GM19463 (cell line): ENCODE data around the gene TACO1.

Experiments
- ATAC-seq: cut with Tn5 transposase; IDR thresholded peaks from one replicate; pipeline ENCODE4 v1.9.1; 2021; ENCODE audit warnings: mild to moderate bottlenecking, moderate library complexity; ENCODE audit not compliant: unreplicated experiment

TACO1 gene

DNA sequence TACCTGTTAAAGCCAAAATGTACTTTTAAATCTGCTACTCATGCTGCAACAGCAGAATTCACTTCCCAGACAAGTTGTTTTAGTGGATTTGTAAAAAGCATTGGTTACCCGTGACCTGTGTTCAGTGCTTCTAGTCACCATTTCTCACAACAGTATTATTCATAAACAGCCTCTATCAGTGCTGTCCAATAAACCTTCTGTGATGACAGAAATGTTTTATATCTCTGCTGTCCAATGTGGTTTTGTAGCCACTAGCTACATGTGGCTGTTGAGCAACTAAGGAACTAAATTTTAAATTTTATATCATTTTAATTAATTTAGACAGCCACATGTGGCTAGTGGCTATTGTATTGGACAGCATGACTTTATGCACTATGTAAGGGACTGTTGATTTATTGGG, 34.1 kb downstream of the TACO1 start:
- no peak for ATAC-seq

DNA sequence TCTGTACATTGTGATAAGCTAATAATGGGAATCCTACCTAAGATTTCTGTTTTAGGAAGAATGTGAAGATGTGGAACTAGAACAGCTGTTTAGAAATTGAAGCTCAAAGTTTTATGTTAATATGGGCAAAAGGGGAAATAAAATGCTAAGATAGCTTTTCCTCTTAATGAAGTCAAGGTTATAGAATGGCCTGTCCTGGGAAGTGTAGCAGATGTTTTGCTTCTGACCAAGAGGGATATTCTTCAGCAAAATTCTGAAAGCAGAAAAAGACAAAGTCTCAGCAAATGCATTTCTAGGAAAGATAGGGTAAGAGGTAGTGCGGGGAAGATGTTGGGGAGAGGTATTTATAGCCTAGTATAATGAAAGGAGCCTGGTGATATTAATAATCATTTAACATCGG, 34.6 kb downstream of the TACO1 start:
- ATAC-seq: no peak

DNA sequence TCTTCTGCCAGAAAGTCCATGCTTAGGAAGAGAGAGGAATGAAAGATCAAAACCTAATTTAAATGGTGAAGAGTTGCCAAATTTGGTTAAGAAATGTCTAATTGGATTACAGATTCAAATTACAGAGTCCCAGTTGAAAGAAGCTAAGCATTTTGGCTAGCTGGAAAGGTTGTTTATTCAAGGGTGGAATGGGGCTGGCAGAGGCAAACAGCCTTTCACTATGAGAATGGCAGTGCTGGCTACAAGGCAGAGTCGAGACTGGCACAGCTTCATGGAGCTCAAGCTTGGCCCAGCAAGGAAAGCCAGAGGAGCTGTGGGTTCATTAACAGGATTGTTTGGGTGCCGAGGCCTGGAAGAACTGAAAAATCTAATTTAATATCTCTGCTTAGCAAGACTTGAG, 35.1 kb downstream of the TACO1 start:
- no peak for ATAC-seq

DNA sequence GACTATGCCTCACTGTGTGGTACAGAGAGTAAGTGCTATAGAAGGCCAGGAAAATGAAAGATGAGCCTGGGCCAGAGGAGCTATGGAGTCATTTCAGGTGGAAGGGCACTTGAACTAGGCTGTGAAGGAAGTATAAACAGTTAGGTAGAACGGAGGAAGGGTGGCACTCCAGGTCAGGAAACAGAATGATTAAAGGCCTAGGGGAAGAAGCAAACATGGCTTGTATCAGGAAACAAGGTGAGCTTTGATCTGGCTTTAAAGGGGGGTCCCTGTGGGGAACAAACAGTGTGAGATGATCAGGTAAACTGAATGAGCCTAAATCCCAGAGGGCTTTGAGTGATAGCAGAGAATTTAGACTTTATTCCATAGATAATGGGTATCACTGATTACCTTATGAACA, 38.4 kb downstream of the TACO1 start:
- ATAC-seq: no peak

DNA sequence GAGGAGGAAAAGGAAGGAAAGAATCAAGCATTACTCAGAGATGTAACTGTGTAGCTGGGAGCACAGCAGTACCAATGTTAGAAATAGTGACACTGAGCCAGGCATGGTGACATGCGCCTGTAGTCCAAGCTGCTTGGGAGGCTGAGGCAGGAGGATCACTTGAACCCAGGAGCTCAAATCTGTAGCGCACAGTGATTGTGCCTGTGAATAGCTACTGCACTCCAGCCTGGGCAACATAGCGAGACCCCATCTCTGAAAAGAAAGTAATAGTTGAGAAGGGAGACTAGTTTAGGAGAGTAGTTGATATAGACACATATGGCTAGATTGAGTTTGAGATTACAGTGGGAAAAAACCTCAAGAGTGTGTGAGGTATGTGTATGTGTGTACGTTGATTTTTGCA, 39.3 kb downstream of the TACO1 start:
- no peak for ATAC-seq

DNA sequence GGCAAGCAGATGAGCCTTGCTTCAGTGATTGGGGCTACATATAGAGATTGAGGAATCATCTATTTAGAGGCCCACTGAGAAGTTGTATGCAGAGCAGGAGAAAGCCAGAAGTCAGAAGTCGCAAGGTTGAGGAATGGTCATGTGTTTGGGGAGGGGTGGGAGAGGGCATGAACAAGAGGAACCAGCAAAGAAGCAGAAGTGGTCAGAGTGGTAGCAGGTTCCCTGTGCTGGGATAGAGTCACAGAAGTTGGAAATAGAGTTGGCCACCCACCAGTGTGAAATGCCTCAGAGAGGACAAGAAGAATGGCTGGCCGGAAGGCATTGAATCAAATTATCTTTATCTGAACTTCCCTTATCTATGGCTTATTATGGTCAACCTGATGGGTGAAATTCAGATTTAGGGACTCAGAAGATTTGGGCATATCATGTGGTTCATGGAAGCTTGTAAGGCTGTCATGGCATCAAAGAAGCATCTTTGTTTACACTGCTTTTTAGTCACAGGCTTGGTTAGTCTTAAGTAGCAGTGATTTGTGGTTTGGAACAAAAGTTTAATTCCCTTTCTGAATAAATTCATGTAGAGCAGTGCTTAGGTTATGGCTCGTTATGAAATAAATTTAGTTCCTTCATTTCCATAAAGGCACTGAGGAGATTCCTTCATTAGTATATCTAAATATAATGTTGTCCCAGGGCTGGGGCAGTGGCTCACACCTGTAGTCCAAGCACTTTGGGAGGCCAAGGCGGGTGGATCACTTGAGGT, 41.2 kb downstream of the TACO1 start:
- ATAC-seq: no peak

DNA sequence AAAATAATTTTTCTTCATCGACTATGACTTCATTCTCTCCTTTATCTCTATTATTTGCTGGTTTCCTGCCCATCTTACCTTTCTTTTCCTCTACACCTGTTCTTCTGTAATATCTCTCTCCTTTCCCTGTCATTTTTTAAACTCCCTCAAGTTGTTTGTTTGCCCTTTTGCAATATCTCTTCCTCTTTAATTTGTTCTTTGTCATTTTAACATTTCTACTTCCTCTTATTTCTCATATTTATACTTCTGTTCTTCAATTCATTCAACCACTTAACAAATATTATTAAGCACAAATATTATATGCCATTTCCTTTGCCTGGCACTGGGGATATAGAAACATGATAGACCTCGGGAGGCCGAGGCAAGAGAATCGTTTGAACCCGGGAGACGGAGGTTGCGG, 44.2 kb downstream of the TACO1 start:
- no peak for ATAC-seq

DNA sequence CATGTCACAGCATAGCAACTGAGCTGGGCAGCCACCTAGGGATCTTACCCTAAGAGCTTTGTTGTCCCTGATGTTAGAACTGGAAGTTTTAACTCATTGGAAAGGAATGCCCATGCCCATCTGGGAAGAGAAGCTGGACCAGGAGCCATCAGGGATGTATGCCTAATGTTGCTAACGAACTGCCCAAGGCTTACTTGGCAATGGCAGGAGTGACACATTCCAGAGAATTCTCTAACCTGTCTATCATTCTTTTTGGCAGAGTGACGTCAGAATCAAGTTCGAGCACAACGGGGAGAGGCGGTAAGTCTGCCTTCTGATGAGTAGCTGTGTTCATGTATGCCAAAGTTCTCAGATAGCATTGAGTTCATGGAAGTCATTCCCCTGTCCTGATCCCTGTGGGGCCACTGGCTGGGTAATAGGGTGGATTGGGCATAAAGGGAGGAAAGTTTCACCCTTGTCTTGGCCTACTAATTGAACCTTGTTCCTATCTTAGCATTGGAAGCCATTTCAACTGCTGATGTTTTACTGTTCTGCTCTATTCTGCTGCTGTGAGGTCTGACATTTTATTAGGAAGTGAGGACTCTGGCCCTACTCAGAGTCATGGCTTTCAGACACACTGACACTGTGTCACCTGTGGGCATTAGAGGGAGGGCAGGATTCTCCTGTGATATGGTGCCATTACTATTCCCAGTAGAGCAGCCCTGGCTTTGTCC, 45.2 kb downstream of the TACO1 start:
- peak; percentile 56 for ATAC-seq

DNA sequence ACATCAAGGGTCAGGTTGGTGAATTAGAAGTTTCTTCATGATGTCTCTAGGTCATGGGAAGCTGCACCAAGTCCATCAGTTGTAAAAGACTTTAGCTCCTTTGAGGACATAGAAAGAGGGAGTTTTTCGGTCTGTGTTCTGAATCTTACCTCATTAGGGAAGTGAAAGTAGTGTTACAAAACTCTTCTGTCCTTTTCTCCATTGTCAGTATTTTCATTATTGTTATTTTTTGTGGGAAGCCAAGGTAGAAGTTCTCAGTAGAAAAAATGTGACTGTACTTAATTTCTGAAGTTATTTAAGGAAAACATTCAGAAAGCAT, 45.8 kb downstream of the TACO1 start:
- ATAC-seq: peak; percentile 84

DNA sequence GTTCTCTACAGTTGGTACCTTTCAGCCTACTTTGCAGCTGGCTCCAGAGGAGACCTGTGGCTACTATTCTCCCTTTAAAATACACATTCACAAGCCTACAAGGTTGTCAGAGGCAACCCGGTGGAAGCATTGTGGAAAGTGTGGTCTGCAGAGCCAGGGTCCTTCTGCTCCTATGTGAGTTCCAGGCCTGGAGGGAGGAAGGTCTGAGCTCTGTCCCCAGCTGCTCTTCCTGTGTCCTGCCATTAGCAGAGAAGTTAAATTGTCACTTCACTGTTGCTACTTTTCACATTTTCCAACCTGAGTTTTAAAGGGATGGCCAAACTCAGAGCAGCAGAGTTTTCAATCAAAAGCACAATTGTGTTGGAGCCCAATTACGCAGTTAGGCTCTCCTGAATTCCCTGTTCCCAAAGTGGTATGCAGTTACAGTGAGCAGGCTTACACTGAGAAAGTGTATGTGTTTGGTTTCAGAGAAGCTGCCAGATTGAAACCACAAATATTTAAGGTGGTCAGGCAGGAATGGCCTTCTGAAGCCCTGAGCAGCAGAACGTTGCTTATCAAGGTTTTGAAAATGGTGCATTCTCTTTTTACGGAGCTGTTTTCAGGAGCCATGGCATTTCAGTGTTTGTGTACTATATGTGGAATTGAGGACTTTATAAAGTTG, 46.5 kb downstream of the TACO1 start:
- ATAC-seq: no peak

DNA sequence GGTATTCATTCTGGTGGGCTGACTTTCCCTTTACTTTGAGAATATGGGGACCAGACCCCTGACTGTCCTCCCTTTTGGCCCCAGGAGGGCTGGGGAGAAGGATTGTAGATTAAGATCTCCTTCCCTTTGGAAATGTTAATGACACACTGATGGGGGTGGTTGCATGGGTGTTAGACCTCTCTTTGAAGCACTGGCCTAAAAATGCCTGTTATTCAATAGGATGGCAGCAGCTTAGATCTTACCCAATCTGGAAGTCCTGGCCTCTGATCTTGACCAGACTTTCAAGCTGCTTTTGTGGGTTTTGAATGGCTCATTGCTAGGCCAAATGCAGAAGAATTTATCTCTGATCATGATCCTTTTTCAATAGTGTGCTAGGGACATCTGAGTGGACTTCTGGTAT, 47.2 kb downstream of the TACO1 start:
- no peak for ATAC-seq

DNA sequence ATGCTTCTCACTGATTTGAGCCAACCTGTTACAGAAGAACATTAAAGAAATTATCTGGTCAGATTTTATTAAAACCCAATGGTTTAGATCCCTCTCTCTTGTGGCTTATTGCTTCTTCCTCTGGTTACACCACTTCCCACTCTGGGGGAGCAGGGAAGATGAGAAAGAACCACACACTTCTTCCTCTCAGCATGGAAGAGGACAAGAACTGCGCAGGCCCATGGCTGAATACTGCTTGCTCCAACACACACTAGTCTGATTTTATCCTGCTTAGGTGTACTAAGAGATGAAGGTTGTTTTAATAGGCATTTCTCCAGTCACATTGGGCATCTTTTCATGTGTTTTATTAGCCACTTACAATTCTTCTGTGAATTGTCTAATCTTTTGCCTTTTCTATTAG, 49.1 kb downstream of the TACO1 start:
- no peak for ATAC-seq

DNA sequence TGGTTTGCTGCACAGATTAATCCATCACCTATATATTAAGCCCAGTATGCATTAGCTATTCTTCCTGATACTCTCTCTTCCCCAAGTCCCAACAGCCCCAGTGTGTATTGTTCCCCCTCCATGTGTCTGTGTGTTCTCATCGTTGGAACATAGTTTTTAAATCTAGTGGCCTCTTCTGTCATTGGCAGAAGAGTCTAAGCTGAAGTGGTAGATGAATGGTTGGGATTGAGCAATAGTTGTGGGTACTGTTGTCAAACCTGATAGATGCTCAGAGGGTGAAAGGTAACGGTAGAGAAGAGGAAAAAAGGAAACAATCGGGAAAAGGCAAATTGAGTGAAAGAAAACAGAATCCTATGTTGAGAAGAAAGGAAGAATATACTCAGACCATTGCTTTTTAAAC, 51.4 kb downstream of the TACO1 start:
- ATAC-seq: no peak

DNA sequence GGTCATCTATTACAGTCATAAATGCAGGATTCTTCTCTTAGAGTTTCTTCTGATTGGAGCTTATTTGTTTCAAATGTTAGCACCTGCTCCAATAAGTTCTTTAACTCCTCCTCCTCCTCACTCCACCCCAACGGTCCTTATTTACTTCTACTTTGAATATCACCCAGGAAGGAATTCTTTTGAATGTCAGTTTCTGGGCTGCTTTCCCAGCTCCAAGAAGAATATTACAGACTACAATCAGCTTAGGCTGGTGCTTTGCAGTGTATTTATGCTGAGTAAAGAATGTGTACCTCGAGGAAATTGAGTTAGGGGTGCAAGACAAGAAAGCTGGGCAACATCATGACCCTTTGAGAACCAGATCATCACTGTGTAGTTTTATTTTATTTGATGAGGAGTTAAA, 52.4 kb downstream of the TACO1 start:
- no peak for ATAC-seq

DNA sequence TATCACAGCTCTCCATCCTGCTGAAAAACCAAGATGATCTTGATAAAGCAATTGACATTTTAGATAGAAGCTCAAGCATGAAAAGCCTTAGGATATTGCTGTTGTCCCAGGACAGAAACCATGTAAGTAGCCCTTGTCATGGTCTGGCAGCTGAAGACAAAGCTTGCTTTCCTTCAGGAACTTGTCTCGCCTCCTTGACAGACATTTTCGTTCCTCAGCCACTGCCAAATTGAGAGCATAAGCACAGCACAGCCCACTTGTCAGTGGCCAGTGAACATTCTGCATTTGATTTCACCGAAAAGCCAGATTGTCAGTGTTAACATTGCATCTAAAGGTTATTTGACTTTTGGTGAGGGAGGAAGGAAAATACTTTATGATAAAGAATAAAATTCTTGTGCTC, 57.1 kb downstream of the TACO1 start:
- ATAC-seq: no peak
